PC-9 (cell line): Measurements from ENCODE around the gene MAPK10.

Source experiments
- CTCF ChIP-seq: fragments of 200-600 bp; sonication (generic); conservative IDR thresholded peaks from 2 replicates; pipeline ENCODE4 v1.6.1; 2017; ENCODE audit warnings: mixed run types, antibody characterized with exemption, mild to moderate bottlenecking, moderate library complexity
- EZH2 ChIP-seq: fragments of 200-600 bp; sonication (generic); IDR thresholded peaks from 2 replicates; pipeline ENCODE4 v1.8.0; 2017; ENCODE audit warnings: antibody characterized with exemption, low read depth

GRCh38 chr4:86060341-86060740 lies 299.5 kb downstream of the MAPK10 start:
- TF ChIP-seq CTCF (no peak), EZH2 (no peak)
